RWPE1 (cell line): ENCODE data around the gene EEIG1.

Experiments used
- CTCF ChIA-PET: fragments of 350-600 bp; sonication (Branson Sonifier 250); formaldehyde crosslinking; extraction: SDS; loops from one replicate; lab custom pipeline; 2021; lab: Yijun Ruan, JAX
- POLR2A ChIA-PET: fragments of 400-600 bp; formaldehyde crosslinking; extraction: SDS; loops from one replicate; lab custom pipeline; 2020; ENCODE audit warnings: antibody characterized with exemption; ENCODE audit not compliant: low non-redundant PET; lab: Yijun Ruan, JAX
- DNase-seq: peaks from one replicate; pipeline ENCODE4 v3.0.0; 2012; ENCODE audit warnings: low spot score
- H3K27ac ChIP-seq: fragments of 450-650 bp; 2 replicates; pipeline ENCODE4 v1.5.1; 2017
- CTCF ChIP-seq: fragments of 450-650 bp; conservative IDR thresholded peaks from 2 replicates; pipeline ENCODE4 v1.5.1; 2017; ENCODE audit warnings: low read depth, mild to moderate bottlenecking

Gene EEIG1

GRCh38 chr9:127968700-127969383 is 11.9 kb downstream of the EEIG1 start:
- ChIA-PET POLR2A (no interaction called here), CTCF (no interaction called here)
- DNase-seq = peak; percentile 87
- peak overlapping the region; percentile 100 for H3K27ac ChIP-seq
- no peak for TF ChIP-seq CTCF

GRCh38 chr9:127968042-127968441 is 12.7 kb downstream of the EEIG1 start:
- peak overlapping the region; percentile 100 for H3K27ac ChIP-seq
- POLR2A ChIA-PET = no interaction called here
- CTCF ChIA-PET = interaction anchor here (1.2 kb wide), 1 partner anchor 11 kb away, joined by 7 read pairs; no protein-coding TSS in a partner anchor
- peak; percentile 95 for DNase-seq
- no peak for TF ChIP-seq CTCF

- H3K27ac ChIP-seq = peak overlapping the region; percentile 100
- POLR2A ChIA-PET = no interaction called here
- no peak for TF ChIP-seq CTCF
- no peak for DNase-seq
- CTCF ChIA-PET = interaction anchor here (1.2 kb wide), 1 partner anchor 12 kb away, joined by 7 read pairs; no protein-coding TSS in a partner anchor
These were observed 13.5 kb downstream of the EEIG1 start for GRCh38 chr9:127967151-127967809.

GRCh38 chr9:127966416-127967150 is 14.2 kb downstream of the EEIG1 start:
- H3K27ac ChIP-seq = peak overlapping the region; percentile 100
- TF ChIP-seq CTCF = no peak
- CTCF ChIA-PET = interaction anchor here (0.6 to 1.9 kb wide), 4 partner anchors 11 to 23 kb away, joined by 4 to 7 read pairs (median 4); no protein-coding TSS in a partner anchor
- POLR2A ChIA-PET = interaction anchor here (0.7 kb wide), 1 partner anchor 162 kb away, joined by 4 read pairs; no protein-coding TSS in a partner anchor
- no peak for DNase-seq

GRCh38 chr9:127965953-127966352 is 14.8 kb downstream of the EEIG1 start:
- peak overlapping the region; percentile 100 for H3K27ac ChIP-seq
- ChIA-PET CTCF (interaction anchor here (1.0 to 1.9 kb wide), 3 partner anchors 11 to 22 kb away, joined by 3 to 4 read pairs (median 4); no protein-coding TSS in a partner anchor), POLR2A (interaction anchor here (0.7 kb wide), 1 partner anchor 163 kb away, joined by 4 read pairs; no protein-coding TSS in a partner anchor)
- no peak for TF ChIP-seq CTCF
- DNase-seq = no peak
